NCI-H2171 treated with DMSO at 0.1 percent for 48 hours (cell line): ENCODE measurements around the gene SELP.
A peak's percentile ranks its signal among the peaks of the same experiment; 100 is the strongest.

Source experiments
- DNase-seq: peaks from one replicate; lab custom pipeline; 2025; lab: John Stamatoyannopoulos, UW

The SELP gene

DNA sequence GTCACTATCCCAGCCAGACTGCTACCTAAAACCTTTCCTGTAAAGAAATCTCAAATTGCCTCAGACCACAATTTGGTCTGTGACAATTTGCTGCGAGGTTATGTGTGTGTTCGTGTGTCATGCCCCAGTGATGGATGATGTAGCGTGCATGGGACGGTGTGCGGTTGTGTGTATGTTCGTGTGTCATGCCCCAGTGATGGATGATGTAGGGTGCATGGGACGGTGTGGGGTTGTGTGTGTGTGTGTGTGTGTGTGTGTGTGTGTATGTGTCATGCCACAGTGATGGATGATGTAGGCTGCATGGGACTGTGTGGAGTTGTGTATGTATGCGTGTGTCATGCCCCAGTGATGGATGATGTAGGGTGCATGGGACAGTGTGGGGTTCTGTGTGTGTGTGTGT lies 9.4 kb downstream of the SELP start:
- DNase-seq, result no peak

DNA sequence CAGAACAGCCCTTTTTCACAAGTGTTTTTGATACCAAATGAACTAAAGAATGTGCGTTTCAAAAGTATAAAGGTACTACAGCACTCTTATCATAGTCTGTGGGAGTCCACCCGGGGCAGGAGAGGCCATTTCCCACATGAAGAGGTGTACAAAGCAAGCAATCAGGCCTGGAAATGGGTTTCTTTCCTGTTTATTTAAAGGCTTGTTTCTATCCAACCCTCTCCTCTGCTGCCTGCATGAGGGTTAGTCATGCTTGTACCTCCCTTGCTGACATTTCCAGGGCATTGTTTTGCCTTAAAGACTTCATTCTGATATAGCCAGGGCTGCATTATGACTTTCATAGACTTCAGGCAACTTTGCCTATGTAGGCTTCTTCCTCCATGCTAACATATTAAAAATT lies 11.6 kb downstream of the SELP start:
- no peak for DNase-seq

DNA sequence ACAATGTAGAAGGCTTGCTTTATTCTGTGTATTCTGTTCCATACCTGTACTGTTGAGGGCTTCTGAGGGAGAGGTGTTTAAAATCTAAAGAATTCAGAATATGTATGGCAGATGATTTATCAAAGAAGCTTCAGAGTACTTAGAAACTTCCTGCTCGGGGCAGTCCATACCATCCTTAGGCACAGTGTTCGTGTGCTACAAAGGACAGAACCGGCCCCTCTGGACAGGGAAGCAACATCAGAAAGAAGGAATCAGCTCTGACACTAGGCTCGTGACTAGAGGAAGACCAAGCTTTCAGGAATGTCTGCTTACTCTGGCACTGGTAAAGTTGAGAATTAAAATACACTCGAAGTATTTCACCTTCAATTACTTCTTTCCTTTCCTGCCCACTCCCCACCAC lies 14.1 kb downstream of the SELP start:
- DNase-seq, result no peak

DNA sequence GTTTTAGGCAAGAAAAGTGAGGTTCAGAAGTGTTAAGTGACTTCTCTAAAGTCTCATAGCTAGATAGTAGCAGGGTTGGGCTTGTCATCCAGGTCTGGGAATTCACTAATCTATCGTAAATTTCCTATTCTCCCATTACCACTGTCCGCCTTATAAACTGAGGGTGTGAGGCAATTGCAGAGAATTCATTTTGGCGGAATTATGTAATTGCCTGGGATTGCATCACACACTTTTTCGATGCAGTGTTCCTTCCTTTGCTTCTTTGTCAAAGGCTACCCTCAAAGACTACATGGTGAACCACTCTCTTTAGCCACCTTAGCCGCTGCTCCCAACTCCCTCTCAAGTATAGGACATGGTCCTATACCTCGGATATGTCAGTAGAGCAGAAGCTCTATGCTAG lies 19.1 kb downstream of the SELP start:
- no peak for DNase-seq

DNA sequence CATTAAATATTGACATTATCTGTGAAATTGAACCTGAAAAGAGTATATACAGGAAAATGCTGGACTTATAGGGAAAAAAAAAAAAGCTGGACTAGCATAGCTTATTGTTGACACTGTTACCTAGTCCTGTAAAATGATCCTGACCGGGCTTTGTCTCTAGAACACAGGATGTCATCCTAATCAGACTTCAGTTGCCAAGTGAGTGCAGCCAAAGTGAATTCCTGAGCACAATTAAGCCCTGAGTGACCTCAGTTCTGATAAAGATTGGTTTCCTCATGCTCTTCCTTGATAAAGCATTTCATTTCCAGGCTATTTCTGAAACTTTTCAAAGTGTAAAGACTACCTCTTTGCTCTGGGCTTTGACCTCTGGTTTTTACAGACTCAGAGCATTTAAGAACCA lies 19.8 kb downstream of the SELP start:
- DNase-seq, result no peak

DNA sequence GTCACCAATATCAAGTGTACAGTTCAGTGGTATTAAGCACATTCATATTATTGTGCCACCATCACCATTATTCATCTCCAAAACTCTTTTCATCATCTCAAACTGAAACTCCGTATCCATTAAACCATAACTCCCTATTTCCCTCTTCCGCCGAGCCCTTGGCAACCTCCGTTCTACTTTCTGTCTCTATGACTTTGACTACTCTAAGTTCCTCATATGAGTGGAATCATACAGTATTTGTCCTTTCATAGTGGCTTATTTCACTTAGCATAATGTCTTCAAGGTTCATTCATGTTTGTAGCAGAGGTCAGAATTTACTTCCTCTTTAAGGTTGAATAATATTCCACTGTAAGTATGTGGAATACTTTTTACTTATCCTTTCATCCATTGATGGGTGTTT lies 21.7 kb downstream of the SELP start:
- no peak for DNase-seq

DNA sequence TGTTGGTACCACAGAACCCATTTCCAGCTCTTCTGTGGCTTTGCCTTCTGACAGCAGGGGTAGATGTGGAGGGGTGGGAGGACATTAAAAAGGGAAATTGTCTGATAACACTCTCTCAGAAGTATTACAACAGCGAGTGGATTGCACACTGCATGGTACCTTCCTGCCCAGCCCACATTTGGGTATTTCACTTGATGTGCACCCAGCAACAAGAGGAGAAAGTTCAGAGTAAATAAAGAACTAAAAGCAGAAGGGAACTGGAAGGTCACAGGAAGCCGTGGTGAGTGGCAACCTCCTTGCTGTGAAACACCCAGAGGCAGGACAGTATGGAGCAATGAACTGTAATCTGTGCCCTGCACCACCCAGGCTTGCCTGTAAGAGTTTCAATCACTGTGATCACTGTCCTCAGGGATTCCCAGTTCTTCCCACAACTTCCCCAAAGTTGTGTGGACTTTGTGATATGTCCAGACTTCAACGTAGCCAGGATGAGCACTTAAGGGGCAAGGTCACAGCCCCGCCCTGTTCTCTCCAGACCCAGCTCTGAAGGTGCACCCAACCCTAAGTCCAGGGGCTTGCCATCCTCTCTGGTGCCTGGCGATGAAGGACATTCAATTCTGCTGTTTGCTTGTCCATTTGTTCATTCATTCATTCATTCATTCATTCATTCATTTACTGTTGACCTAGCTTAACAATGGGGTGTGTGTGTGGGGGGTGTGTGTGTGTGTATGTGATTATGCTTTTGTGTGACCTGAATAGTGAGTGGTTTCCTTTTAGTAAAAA lies 25.0 kb downstream of the SELP start:
- DNase-seq, result no peak

DNA sequence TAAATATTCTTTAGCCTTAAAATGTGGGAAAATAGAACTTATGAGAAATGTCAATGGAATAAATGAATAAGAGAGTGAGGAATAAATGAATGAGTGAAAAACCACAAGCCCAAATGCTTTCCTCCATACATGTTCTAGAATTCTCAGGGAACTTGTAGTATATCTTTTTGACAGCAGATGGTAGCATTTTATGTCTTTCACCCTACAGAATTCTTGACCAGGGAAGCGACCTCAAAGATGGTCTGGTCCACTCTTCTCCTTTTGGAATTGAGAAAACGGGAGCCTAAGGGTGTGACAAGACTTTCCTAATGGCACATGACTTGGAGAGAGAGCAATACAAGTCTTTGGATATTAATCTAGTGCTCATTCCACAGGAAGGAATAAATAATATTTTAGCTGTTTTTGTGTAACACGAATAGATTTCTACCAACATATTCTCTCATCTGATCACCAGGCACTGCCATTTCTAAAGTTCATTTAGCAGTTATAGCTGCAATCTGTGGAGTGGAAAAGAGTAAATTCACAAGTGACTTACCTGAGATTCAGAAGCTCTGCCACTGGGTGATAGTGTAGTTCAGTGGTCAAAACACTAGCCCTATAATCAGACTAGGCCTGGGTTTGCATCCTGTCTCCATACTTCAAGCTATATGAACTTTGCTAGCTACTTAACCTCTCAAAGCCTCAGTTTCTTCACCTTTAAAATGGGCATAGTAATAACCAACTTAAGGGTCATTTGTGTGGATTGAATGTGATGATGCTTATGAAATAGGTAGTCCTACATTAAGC lies 28.6 kb downstream of the SELP start:
- DNase-seq, result peak; percentile 18

DNA sequence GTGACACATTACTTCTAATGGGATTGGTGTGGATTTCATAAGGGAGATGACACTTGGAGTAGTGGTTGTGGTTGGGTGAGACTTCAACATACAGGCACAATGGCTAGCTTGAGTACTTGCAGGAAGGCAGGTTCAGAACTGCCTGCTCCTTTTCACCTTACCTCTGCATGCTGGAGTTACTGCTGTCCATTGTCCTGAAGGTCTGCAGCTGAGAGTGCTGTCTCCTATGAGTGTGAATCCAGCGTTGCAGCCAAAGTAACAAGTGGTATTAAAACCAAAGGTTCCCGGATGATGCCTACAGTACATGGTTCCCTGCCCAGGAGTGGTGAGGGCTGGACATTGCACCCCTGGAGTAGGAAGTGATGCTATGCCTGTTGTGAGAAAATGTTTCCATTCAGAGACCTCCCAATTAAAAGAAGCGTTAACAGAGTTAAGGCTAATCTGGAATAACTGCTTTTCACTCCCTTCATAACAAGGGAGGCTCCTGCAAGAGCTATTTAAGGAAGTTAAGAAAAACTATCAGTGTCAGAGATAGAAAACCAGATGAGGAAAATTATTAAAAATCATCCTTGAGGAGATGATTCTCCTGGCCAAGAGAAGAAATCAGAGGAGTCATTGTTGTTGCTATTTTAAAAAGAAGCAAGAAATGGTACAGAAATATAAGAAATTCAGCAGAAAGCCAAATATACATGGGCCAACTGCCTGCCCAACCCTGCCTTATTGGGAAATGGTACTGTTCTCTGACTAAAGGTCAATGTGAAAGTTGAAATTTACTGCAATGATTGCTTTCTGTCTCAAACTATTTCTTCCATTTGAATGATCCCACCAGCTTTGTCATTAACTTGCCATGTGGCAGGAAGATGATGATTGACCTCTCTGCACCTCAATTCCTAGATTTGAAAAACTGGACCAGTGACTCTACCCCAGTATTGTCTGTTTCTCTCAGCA lies 33.9 kb downstream of the SELP start:
- no peak for DNase-seq

DNA sequence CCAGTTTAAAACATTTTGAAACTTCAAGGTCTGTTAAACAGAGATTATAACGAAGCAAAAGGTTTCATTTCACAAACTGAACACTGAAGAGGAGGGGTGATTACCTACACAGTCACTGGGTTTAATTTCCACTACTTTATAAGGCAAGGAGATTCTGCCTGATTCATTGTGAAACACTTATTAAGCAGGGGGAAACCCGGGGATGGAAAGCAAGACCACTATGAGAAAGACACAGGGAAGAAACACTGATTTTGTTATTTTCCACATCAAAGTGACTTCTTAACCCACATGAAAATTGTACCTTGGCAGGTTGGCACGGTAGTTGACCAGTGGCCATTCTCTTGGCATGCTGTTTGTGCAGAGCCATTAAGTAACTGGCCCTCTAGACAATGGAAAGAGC lies 35.5 kb downstream of the SELP start:
- no peak for DNase-seq

DNA sequence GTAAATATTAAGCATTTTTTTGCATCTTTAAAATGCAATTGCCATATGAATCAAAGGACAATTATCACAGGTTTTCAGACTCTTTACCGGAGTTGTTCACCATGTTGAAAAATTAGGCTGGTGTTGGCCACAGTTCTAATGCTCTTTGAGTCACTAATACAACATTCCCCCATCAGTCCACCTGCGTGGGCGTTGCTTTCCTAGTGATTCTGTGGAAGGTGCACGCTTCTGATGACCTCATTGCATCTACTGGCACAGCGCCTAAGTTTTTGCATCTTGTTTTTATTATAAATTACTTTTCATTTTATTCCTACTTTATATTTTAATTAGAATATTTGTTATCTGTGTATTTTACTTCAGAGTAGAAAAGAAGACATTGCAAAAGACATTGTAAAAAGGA lies 39.0 kb downstream of the SELP start:
- DNase-seq, result no peak

DNA sequence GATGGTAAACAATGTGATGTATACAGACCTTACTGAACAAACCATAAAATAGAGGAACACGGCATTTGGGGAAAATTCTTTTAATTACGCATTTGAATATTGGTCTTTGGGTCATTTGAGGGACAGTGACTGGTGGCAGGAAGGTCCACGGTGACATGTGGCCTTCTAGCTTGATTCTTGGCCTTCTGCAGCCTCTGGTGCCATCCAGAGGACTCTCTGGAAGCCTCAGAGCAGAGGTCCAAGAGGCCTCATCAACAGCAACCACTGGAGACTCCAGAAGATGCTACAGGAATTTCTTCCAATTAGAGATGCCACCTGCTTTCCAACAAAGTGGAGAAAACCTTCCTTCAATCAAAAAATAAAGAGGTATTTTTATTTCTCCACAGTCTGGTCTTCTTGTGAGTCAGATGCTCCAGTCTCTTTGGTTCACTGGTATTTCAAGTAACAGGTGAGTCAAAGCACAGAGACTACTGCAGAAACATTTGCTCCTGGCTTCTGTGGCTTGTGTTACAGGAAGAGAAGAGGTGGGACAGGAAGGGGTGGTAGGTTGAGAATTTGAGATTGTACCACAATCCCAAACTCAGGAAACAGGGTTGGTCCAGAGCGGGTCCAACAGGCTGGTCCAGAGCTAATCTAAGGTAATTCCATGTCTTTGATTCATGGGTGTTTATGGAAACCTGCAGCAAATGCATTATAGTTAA lies 41.0 kb downstream of the SELP start:
- no peak for DNase-seq

DNA sequence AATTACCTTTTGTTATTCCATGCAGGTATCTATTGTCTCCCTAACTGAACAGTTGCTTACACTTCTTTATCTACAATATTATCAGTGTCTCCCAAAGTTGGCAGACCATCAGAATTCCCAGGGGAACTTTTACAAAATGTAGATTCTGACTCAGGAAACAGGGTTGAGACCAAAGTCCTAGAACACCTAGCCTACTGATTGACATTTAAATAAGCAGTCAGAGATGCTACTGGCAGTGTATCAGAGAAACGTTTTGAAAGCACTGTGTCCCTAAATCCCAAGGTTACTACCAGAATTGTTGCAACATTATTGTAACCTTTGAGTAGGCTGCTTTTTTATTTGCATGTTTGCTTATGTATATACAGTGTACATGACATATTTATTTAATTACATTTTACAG lies 41.8 kb downstream of the SELP start:
- no peak for DNase-seq

DNA sequence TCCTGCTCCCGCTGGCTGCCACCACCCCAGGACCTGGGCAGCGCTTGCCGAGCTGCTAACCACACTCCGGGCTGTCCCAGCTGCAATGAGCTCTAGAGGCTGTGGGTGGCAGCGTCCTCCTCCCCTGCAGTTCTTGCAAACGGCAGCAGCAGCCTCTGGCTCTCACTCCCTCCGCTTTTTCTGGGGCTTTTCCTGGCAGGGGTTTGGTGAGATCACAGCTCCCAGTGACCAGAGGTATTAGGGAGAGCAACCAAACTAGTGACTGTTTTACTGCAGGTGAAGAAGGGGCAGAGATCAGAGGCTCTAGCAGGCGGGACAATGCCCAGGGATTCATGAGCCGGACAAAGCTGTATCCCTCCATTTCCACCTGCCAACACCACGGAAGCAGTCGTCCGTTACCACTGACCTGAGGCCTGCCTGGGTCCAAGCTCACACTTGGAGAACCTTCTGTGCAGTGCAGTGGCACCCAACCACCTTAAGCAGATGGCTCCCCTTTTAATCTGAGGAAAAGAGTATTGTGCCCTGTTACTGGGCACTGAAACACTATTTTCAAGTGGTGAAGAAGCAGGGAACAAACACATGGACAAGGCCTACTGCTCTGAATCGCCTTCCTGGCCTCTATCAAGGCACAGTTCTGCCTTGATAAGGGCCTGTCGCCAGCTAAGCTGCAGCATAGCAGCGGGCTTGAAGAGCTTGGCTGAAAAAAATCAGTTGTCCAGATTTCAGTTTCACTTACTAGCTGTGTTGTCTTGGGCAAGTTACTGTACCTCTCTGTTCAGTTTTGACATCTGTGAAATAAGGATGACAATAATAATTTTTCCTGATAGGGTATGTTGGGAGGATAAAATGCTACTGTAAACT lies 43.3 kb downstream of the SELP start, which contains the start of gene F5:
Gene F5 (minus strand): TSS at position 87 of the 861 bp plus-strand sequence. CDS start 95 bp downstream, outside the sequence.
- peak; percentile 16 for DNase-seq

DNA sequence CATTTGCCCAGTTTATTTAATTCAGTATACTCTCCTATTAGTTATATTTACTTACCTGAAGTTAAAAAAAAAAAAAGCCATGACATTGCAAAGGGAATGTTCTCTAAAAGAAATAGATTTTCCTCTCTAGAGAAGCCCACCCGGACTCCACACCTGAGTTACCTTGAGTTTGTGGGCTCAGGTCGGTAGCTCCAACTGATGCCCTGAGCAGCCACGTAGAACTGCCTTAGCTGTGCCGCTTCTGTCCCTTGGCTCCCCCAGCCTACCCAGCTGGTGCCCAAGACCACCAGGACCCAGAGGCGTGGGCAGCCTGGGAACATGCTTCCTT lies 43.9 kb downstream of the SELP start:
- no peak for DNase-seq

DNA sequence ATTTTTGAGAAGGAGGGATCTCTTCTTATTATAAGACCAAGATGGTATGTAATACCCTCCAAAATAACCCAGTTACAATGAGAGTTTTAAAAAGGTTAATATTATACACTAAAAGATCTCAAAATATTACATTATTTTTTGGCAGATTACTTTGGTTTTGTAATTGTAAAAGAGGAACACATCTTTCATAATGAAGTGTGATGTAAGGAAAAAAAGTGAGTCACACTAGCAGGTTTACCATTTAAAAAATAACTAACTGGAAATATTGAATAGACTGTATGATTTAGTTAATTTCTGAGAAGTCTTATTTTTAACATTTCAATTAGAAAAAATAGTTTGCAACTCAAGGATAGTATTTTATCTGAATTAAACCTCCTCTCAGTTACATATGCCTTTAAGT lies 44.7 kb downstream of the SELP start:
- DNase-seq, result no peak

DNA sequence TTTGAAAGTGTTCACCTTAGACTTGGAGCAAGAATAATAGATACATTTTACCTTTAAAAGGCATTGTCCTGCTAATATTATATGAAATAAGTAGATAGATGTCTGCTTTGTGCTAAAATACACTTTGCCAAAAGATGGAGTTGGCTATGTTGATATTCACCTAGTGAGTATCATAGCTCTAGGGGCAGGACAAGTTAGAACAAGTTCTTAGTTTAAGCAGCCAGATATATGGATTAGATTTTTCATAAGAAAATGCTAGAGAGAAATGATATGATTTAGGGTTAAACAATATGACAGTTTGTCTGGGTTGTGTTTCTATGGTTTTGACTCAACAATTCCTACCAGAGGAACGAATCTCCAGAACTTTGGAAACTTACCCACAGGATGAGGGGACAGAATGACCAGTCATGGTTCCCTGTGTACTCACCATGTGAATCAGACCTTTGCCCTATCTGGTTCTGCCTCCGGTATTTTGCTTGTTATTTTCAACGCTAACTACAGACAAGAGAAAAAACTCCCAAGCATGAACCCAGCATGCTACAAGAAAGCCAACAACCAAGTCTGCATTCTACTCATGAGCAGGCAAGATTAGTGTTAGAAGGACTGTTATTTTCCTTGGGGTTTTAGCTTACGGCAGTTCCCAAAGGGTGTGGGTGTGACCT lies 45.3 kb downstream of the SELP start:
- DNase-seq, result no peak

DNA sequence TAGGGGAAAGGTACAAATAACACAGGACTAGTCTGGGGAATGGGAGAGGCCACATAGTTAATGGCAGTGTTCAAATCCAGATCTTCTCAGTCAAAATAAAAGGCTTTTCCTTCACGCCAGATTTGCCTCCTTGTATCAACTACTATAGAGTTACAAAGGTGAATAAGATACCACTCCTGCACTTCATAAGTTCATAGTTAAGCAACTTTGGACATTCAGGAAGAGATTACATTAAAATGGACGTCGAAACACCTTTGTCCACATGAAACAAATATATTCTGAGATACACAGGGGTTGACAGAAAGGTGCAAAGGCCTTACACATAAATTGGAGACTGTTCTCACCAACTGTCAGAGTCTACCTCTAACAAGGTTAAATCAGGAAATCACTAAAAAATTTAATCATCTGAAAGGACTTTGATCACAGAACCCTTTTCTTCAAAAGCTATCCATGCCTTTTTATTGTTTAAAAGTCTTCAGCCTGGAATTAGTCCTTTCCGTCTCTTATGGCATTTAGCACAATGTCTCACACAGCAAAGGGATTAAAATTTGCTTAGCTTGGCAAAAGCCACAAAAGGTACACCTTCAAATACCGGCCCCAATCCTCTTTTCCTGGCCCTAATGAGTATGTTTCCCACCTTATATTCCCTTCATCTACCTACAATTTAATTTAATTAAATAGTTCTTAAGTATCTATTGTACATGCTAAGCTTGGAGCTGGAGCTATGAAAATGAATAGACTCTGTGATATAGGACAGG lies 51.8 kb downstream of the SELP start:
- DNase-seq, result no peak

DNA sequence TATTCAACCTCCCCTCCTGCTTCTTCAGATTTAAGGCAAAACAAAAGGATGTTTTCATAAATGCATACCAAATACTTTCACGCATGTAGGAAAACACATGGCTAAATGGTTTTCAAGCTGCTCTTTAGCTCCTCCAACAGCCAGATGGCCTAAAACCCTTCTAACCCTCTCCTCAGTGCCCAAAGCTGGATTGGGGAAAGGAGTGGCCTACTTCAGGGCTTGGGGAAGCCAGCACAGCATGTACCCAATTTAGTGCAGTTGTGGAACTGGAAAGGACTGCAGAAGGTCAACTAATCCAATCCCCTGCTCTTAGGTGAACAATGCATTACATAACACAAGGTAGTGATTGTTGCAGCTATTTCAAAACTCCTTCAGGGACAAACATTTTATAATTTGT lies 53.0 kb downstream of the SELP start:
- peak; percentile 14 for DNase-seq
